C4-2B (cell line): Measurements from ENCODE around the gene GRIA4.

Source experiments
- H3K27ac ChIP-seq: fragments of 450-650 bp; 2 replicates; pipeline ENCODE4 v1.5.1; 2017
- ZFX ChIP-seq: fragments of 450-650 bp; IDR thresholded peaks from 2 replicates; pipeline ENCODE4 v1.6.1; 2017
- TF ChIP-seq, protein P1 (sequence below): fragments of 450-650 bp; conservative IDR thresholded peaks from 2 replicates; pipeline ENCODE4 v1.5.1; 2017; ENCODE audit warnings: mild to moderate bottlenecking

GRIA4 gene

DNA sequence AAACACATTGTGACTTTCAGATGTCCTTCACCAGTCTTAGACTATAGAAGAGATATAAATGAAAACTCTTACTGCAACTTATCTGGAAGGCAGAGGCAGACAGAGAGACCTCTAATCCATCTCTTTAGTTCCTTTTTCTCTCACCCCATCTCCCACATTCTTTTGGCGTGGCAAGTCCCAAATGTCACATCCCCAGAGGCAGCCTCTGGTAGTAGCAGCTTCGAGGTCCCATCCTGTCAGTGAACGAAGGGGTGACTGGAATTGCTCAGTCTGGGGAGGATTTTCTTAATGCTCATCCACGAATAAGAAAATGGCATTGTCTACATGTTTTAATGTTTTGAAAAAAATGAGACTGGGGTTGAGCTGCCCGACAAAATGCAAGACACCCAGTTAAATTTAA is 201.4 kb downstream of the GRIA4 start:
- no peak for TF ChIP-seq ZFX
- TF ChIP-seq, protein P1, sequence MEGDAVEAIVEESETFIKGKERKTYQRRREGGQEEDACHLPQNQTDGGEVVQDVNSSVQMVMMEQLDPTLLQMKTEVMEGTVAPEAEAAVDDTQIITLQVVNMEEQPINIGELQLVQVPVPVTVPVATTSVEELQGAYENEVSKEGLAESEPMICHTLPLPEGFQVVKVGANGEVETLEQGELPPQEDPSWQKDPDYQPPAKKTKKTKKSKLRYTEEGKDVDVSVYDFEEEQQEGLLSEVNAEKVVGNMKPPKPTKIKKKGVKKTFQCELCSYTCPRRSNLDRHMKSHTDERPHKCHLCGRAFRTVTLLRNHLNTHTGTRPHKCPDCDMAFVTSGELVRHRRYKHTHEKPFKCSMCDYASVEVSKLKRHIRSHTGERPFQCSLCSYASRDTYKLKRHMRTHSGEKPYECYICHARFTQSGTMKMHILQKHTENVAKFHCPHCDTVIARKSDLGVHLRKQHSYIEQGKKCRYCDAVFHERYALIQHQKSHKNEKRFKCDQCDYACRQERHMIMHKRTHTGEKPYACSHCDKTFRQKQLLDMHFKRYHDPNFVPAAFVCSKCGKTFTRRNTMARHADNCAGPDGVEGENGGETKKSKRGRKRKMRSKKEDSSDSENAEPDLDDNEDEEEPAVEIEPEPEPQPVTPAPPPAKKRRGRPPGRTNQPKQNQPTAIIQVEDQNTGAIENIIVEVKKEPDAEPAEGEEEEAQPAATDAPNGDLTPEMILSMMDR = no peak
- no peak overlapping the region for H3K27ac ChIP-seq

DNA sequence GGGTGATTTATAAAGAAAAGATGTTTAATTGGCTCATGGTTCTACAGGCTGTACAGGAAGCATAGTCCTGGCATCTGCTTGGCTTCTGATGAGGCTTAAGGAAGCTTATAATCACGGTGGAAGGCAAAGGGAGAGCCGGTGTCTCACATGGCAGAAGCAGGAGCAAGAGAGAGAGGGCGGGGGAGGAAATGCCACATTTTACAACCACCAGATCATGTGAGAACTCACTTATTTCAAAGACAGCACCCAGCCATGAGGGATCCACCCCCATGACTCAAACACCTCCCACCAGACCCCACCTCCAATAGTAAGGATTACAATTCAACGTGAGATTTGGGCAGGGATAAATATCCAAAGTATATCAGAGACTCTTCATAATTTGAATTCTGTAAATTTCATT is 211.5 kb downstream of the GRIA4 start:
- no peak for TF ChIP-seq ZFX
- TF ChIP-seq, protein P1 = no peak
- no peak overlapping the region for H3K27ac ChIP-seq

DNA sequence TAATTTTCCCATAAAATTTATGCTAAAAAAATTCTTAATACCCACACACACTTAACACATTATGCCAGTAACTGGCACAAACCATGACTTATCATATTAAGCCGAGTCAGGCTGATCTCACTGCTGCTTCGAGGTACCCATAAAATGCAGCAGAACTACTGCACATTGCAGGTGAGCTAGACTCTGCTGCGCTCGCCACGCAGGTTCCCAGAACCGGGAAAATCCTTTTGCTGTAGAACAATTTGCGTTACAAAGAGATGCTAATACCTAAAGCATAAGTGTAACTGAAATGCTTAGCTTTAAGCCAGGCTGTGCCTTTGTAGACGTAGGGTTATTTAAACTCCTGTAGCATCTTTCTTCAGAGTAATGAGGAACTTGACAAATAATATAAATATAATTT is 211.9 kb downstream of the GRIA4 start:
- no peak for TF ChIP-seq ZFX
- TF ChIP-seq, protein P1 = no peak
- H3K27ac ChIP-seq = no peak overlapping the region

DNA sequence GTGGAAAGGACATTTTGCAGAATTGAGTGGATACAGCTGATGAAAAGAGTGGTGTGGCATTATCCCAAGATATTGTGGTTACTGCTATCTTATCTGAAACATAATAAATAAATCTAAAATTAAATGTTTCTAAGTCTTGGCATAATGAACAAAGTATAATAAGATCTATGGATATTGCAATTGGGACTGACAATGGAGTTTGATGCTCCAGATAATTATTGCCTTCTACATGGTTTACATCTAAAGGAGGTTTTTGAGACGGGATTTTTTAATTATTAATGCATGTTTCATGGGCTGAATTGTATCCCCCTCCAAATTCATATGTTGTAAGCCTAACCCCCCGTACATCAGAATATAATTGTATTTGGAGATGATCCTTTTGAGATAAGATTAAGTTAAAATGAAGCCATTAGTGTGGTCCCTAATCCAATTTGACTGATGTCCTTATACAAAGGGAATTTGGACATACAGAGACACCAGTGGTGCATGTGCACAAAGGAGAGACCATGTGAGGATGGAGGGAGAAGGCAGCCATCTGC is 213.7 kb downstream of the GRIA4 start:
- TF ChIP-seq, protein P1 = no peak
- no peak overlapping the region for H3K27ac ChIP-seq

DNA sequence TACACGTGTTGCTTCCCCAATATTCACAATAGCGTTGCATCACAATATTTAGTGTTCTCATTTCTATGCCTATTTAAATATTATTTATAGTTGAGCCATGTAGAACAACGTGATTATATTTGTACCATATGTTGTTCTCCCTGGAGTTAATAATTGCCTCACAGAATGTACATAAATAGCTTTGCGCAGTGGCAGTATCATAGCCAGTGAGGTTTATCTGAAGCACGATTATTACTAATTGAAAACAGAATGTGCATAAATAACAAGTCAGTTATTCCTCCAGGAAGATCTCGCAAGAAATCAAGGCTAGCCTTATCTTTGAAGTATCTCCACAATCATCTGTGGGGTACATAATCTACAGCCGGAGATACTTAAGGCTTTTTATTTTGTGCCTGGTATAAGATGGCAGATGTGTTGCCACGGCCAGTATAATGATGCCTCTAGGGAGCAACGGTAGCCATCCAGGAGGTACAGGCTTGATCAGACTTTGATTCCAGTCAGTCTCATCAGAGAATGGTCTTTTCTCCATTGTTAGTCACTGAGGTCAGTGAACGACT is 214.7 kb downstream of the GRIA4 start:
- TF ChIP-seq, protein P1 = no peak
- no peak for TF ChIP-seq ZFX
- H3K27ac ChIP-seq = no peak overlapping the region

DNA sequence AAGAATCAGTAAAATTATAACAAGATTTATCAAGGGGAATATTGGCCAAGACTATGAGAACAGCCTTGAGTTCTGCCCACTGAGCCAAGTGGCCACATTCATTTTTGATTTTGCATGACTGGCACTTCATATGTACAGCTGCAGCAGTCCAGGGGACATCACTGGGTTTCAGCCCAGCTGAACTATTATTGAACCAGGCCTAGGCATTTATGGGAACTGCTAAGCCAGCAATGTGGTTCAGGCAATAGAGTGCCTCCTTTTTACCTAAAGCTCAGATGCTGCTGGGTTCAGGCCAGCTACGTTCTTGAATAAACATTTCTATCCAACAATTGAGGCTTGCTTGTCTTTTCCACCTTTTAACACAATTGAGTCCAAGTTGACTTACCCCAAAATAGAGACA is 215.3 kb downstream of the GRIA4 start:
- TF ChIP-seq ZFX = no peak
- TF ChIP-seq, protein P1 = no peak
- no peak overlapping the region for H3K27ac ChIP-seq

DNA sequence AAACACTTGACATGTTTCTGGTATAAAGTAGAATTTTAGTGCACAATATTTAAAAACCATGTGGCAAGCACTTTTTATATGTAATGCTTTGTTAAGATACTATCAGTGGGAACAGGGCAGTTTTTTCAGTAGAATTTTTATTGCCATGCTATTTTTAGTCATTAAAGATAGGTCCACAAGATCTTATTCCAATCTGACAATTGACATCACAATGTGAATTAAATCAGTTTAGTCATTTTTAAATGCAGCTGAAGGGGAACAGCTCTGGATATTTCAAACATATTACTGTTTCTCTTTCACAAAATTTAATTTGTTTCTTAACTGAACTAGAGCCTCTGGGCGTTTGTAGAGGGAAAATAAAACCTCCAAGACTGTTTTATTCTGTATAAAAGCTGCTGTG is 218.0 kb downstream of the GRIA4 start:
- TF ChIP-seq ZFX = no peak
- TF ChIP-seq, protein P1 = no peak
- no peak overlapping the region for H3K27ac ChIP-seq
